Lower leg skin (tissue), 3 donors: ENCODE measurements around the gene DIP2C.

Experiments used
- CTCF ChIP-seq, 3 donors: fragments of 450-650 bp; IDR thresholded peaks; one replicate each; pipeline ENCODE4 v1.5.1; 2016; ENCODE audit warnings: antibody characterized with exemption in 3 of 3, mild to moderate bottlenecking in 3 of 3, moderate library complexity in 2 of 3
- POLR2A ChIP-seq, 2 donors: fragments of 450-650 bp; IDR thresholded peaks; one replicate each; pipeline ENCODE4 v1.6.1; 2016 to 2017; ENCODE audit warnings: antibody characterized with exemption in 2 of 2, mild to moderate bottlenecking in 1 of 2, moderate library complexity in 1 of 2

GRCh38 chr10:247480-247879 lies 442.0 kb downstream of the DIP2C start:
- TF ChIP-seq CTCF (IDR thresholded peaks at IDR 0.05): no peak
- no peak for TF ChIP-seq POLR2A (IDR thresholded peaks at IDR 0.05)
